GM19395 (cell line): Measurements from ENCODE around the gene PHYKPL.
A peak's percentile ranks its signal among the peaks of the same experiment; 100 is the strongest.

Experiments
- ATAC-seq: cut with Tn5 transposase; IDR thresholded peaks from one replicate; pipeline ENCODE4 v1.9.1; 2021; ENCODE audit warnings: mild to moderate bottlenecking, moderate library complexity; ENCODE audit not compliant: unreplicated experiment

Gene PHYKPL

GRCh38 chr5:178232124-178232919 lies at the start of gene PHYKPL:
TSS of gene PHYKPL (minus strand) at chr5:178232802. CDS start at chr5:178232550, 252 bp downstream.
- ATAC-seq: peak; percentile 68

- ATAC-seq: no peak
Observed at GRCh38 chr5:178282391-178282790, 49.8 kb upstream of the PHYKPL start.

- ATAC-seq: no peak
Observed at GRCh38 chr5:178281331-178281730, 48.7 kb upstream of the PHYKPL start.

- ATAC-seq: no peak
Observed at GRCh38 chr5:178280631-178281030, 48.0 kb upstream of the PHYKPL start.

- no peak for ATAC-seq
Observed at GRCh38 chr5:178279723-178280438, 47.3 kb upstream of the PHYKPL start.

GRCh38 chr5:178279026-178279722 lies 46.6 kb upstream of the PHYKPL start:
- ATAC-seq: no peak

GRCh38 chr5:178278358-178279023 lies 45.9 kb upstream of the PHYKPL start:
- ATAC-seq: no peak

GRCh38 chr5:178277866-178278265 lies 45.3 kb upstream of the PHYKPL start:
- no peak for ATAC-seq

GRCh38 chr5:178277346-178277745 lies 44.7 kb upstream of the PHYKPL start:
- ATAC-seq: no peak

GRCh38 chr5:178274781-178275537 lies 42.4 kb upstream of the PHYKPL start:
- no peak for ATAC-seq

- no peak for ATAC-seq
Observed at GRCh38 chr5:178273665-178274541, 41.3 kb upstream of the PHYKPL start.

- ATAC-seq: no peak
Observed at GRCh38 chr5:178273041-178273440, 40.4 kb upstream of the PHYKPL start.

GRCh38 chr5:178272591-178272990 lies 40.0 kb upstream of the PHYKPL start:
- ATAC-seq: no peak

- ATAC-seq: no peak
Observed at GRCh38 chr5:178271726-178272479, 39.3 kb upstream of the PHYKPL start.

GRCh38 chr5:178271231-178271630 lies 38.6 kb upstream of the PHYKPL start:
- no peak for ATAC-seq

- no peak for ATAC-seq
Observed at GRCh38 chr5:178269499-178269898, 36.9 kb upstream of the PHYKPL start.

GRCh38 chr5:178267876-178268275 lies 35.3 kb upstream of the PHYKPL start:
- ATAC-seq: no peak

GRCh38 chr5:178267245-178267644 lies 34.6 kb upstream of the PHYKPL start:
- ATAC-seq: no peak

- ATAC-seq: no peak
Observed at GRCh38 chr5:178266581-178266980, 34.0 kb upstream of the PHYKPL start.
